Dedifferentiated amniotic fluid mesenchymal stem cell (primary cell): ENCODE data around the gene SORCS1.

Experiments
- DNase-seq: peaks from one replicate; pipeline ENCODE4 v3.0.0-alpha.2; 2016; ENCODE audit errors: extremely low spot score

SORCS1 gene

GRCh38 chr10:107104026-107104652, 60.4 kb downstream of the SORCS1 start:
- DNase-seq = no peak

DNA sequence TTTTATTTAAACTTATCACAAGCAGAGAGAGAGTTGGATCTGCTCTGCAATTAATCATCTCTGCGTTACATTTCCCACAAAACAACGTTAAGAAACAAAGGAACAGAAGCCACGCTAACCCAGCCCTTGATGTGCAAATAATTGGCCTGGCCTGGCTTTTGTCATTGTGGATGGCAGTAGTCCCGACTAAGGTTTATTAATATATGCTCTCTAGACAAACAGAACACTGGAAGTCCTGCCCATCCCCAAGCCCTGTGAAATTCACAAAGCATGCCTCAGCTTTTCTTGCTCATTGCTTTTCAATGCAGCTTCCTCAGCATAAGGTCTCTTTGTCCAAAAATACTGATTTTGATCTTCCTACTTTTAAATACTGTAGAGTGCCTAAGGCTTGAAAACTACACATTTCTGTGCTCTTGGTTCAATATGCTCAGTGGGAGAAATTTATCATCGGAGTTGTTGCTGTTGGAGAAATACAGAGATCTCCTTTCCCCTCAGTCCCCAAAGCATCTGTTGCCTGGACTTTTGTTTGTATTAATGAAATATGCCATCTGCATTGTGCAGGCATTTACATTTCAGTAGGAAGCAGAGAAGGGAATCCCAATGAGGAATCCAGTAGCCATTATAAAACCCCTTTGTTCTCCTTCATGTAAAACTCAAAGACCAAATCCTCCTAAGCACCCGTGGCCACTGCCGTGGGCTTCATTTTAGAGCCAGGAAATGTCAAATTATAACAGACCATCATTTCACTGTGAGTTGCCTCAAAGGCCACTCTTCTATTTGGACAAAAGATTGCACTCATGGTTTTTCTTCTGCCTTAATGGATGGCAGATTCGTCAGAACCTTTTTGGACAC, 61.1 kb downstream of the SORCS1 start:
- DNase-seq = no peak

DNA sequence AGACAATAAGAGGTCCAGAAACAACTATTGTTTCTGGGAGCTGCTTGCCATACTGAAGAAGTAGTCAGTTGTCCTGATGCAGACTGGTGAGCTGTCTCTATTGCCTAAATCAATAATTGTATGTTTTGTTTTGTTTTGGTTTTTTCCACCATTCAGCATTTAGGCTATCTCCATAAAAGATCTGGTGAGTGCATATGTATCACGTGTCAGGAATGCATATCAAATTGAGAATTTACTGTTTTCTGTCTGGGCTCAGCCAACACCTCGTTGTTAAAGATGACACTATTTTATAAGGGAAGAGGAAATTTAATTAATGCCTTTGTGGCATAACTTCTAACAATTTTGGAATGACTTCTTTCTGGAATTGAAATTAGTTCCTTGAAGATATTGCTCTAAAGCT, 66.2 kb downstream of the SORCS1 start:
- DNase-seq = no peak

DNA sequence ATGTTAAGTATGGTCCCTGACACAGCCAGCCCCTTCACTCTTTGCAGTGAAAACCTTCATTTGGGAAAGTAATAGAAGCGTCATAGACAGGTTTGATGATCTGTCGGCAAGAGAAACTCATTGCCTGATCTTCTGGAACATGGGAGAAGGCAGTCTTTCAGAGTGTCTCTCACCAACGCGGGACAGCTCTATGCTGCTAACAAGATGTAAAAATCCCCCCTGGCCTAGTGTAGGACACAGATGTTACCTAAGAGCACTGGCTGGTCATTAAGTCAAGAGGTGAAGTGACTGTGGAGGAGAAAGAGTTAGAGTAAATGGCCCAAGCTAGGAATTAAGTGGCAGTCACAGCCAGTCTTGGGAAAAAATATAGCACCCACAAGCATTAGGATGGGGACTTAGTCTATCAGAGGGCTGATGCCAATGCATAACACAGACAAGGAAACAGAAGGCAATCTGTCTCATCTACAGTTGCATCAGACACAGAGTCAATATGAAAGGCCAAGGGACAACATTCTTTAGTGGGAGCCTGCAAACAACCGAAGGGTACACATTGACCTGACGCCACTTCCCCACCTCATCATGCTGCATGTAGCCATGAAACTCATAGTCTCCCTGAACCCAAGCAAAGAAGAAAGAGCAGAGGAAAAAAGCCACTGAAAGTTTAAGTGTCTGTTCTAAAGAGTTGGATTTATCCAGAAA, 69.5 kb downstream of the SORCS1 start:
- DNase-seq = no peak

GRCh38 chr10:107092321-107092720, 72.2 kb downstream of the SORCS1 start:
- no peak for DNase-seq

- DNase-seq = no peak
These were observed 73.4 kb downstream of the SORCS1 start for GRCh38 chr10:107091126-107091525.

DNA sequence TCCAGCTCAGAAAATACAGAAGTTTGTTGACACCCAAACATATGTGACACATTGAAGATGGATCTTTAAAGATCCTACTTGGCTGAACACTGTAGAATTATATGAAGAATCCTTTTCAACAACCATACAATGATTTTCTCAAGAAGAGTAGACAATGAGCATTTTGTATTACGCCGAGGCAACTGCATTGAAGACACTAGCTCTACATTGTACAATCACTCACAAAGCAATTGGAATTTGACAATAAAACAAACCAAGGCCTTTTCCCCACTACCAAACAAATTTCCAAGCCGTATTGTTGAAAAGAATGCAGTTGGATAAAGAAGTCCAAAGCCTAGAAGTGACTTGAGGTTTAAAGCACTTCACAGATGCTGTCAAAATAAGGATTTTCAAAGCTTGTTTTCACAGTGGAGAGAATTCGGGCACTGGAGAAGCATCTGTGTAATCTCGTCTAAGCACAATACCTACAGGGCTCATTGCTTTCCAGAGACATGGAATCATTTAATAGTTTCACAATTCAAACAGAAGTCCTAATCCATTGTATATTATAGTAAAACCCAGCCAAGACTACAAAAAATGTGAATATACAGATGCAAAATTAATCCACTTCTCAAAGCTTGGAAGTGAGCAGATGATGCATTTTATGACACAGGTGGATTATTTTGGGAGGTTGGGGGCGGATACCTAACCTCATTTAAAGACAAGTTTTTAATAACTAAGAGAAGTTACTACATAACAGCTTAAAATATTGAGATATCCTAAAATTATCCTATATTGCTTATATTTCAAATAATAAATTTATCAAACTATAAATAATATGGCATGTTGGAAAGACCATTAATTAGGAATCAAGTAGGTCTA, 78.6 kb downstream of the SORCS1 start:
- DNase-seq = no peak

DNA sequence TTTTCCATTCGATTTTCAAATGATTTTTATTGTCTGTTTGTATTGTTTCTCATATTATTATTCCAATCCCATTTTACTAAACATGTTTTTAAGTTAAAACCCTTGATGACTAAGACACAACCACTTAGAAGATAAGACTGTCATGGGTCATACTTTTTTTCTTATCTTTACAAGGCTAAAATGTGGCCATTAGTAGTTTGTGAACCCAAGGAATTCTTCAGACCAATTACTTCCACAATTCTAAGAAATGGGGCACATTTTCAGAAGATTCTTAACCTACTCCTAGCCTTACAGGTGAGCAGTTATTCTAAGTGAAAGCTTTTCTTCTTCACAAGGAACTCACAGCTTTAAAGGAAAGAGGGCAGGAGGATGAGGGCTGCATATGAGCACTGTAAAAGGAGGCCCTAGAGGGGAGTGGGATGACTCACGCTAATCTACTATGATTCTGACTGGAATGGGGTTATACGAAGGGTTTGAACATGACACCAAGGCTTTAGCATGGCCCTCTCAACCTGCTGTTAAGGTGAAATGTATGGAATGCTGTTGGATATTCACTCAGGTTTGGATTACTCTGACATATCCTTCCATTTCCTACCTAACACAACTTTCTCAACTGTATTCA, 81.0 kb downstream of the SORCS1 start:
- no peak for DNase-seq

- no peak for DNase-seq
These were observed 82.9 kb downstream of the SORCS1 start for GRCh38 chr10:107081644-107082043.

GRCh38 chr10:107075117-107075516, 89.4 kb downstream of the SORCS1 start:
- peak; percentile 34 for DNase-seq

GRCh38 chr10:107072786-107073185, 91.7 kb downstream of the SORCS1 start:
- no peak for DNase-seq

DNA sequence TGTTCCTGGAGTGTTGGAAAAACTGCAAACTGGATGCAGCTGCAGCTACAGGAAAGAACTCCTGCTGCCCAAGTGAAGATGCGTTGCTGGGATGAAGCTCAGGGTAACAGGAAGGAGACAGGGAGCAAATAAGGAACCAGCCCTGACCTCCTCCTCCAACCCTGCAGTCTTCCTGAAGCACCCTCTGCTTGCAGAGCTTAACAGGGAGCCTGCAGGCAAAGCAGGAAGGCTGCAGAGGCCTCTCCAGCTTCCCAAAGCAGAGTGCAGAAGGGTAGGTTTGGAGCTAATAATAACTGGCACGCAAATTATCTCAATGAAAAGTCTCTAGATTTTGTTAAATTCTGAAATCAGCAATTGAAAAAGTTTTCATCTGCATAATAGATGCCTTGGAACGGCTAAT, 92.5 kb downstream of the SORCS1 start:
- no peak for DNase-seq

- DNase-seq = no peak
These were observed 93.2 kb downstream of the SORCS1 start for GRCh38 chr10:107071301-107071700.

GRCh38 chr10:107067843-107068242, 96.7 kb downstream of the SORCS1 start:
- no peak for DNase-seq

DNA sequence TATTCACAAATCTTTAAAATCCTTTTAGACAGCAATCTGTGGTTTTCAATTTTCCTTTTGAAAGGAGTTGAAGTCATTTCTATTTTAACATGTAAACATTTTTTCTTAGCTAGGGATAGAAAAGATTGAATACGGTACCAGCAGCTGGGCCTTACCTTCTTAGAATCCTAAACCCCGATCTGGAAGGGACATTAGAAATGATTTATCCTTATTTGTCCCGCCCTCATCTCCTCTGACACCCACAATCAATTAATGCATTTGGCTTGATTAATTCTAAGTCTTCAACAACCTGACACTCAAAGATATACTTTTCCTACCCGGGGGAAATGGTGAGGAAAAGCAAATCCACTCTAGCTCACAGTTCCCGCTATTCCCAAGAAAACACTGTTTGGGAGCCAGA, 100.4 kb downstream of the SORCS1 start:
- no peak for DNase-seq

DNA sequence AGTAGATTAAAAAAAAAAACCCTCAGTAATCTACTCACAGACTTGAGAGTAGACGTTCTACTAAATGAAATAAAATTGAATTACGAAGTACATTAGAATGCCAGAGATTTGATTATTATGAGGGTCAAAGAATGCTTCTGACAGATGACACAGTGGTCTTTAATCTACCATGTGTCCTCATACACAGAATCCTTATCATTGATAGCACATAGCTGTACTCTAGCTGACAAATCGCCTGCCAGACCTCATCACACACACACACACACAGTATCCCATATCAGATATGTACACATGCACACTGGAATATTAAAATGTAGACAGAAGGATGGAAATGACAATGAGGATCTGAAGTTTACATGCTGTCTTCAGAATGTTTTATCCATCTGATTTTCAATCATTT, 104.6 kb downstream of the SORCS1 start:
- no peak for DNase-seq

- DNase-seq = no peak
These were observed 105.3 kb downstream of the SORCS1 start for GRCh38 chr10:107059068-107059804.

- DNase-seq = no peak
These were observed 106.2 kb downstream of the SORCS1 start for GRCh38 chr10:107058331-107058730.

DNA sequence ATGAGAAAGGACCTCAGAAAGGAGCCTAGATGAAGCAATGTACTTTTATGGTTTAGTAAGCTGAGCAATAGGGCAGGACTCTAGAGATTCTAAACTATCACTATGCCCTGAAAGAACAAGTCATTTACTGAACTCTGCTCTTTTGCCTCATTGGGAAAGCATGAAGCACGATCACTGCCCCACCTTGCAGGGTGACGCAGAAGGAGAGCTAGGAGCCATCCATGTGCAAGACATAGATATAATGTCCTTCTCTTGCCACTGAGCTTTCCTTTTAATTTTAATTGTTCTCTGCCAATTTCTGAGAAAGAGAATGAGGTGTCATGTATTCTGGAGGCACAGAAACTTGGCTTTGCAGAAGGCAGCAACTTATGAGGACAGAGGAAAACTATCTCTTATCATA, 108.3 kb downstream of the SORCS1 start:
- no peak for DNase-seq

GRCh38 chr10:107054469-107055156, 109.9 kb downstream of the SORCS1 start:
- no peak for DNase-seq
